Endodermal cell (in vitro differentiated cells): ENCODE data around the gene ARHGAP44. TPM values are rescaled to one million over a fixed set of nuclear protein-coding genes. Genes with fewer than 3 reads are reported as not detected.

Source experiments
- DNase-seq: peaks from one replicate; pipeline ENCODE4 v3.0.0-alpha.2; 2017
- H3K27ac ChIP-seq: 2 replicates; pipeline ENCODE4 v1.5.1; 2013; ENCODE audit warnings: mild to moderate bottlenecking, low read depth, low read length, moderate library complexity
- H3K27me3 ChIP-seq: 2 replicates; pipeline ENCODE4 v1.6.1; 2013; ENCODE audit warnings: mild to moderate bottlenecking, low read length, moderate library complexity; ENCODE audit not compliant: insufficient read depth, control insufficient read depth, poor library complexity, severe bottlenecking
- H3K36me3 ChIP-seq: 2 replicates; pipeline ENCODE4 v1.7.0; 2013; ENCODE audit warnings: mild to moderate bottlenecking, low read length, moderate library complexity; ENCODE audit not compliant: control insufficient read depth, insufficient read depth
- H3K4me1 ChIP-seq: one replicate; pipeline ENCODE4 v1.7.0; 2013; ENCODE audit warnings: low read length; ENCODE audit not compliant: control insufficient read depth, insufficient read depth
- H3K4me3 ChIP-seq: 2 replicates; pipeline ENCODE4 v1.5.1; 2013; ENCODE audit warnings: mild to moderate bottlenecking, low read length, moderate library complexity
- H3K9ac ChIP-seq: 2 replicates; pipeline ENCODE4 v1.6.1; 2013; ENCODE audit warnings: mild to moderate bottlenecking, low read length, moderate library complexity; ENCODE audit not compliant: poor library complexity, severe bottlenecking; ENCODE audit errors: extremely low read depth
- H3K9me3 ChIP-seq: 2 replicates; pipeline ENCODE4 v1.6.1; 2013; ENCODE audit warnings: mild to moderate bottlenecking, low read length, moderate library complexity; ENCODE audit not compliant: control insufficient read depth
- H3K27ac Mint-ChIP-seq: 2 replicates; pipeline ENCODE4 v1.8.0; 2020; ENCODE audit warnings: mixed read lengths
- H3K27me3 Mint-ChIP-seq: 2 replicates; pipeline ENCODE4 v1.8.0; 2021; ENCODE audit warnings: mild to moderate bottlenecking, mixed read lengths; ENCODE audit not compliant: insufficient read depth
- H3K36me3 Mint-ChIP-seq: 2 replicates; pipeline ENCODE4 v1.8.0; 2020; ENCODE audit warnings: low read depth, mixed read lengths
- H3K4me1 Mint-ChIP-seq: 2 replicates; pipeline ENCODE4 v1.8.0; 2020; ENCODE audit warnings: mixed read lengths
- H3K4me3 Mint-ChIP-seq: 2 replicates; pipeline ENCODE4 v1.8.0; 2020; ENCODE audit warnings: mild to moderate bottlenecking, moderate library complexity, mixed read lengths
- H3K9me3 Mint-ChIP-seq: 2 replicates; pipeline ENCODE4 v1.8.0; 2020; ENCODE audit warnings: mild to moderate bottlenecking, mixed read lengths
- WGBS, 2 experiments: methylation state at CpG; one replicate each; pipeline versions ENCODE4 v1.1.5 to v1.1.7; 2013; ENCODE audit warnings: missing lambda C conversion rate in 2 of 2, mixed read lengths in 1 of 2; ENCODE audit not compliant: insufficient coverage in 1 of 2, insufficient read length in 1 of 2; 5-methylcytosine and 5-hydroxymethylcytosine counted together
- total RNA-seq, 2 donors: library from RNA; stranded (reverse); fragmentation: NEBNext Ultra II Directional in 1 of 2; extraction: Animal tissue kit (Norgen Biotek cat#: 25700) in 1 of 2; gene quantifications; 2 replicates in 1 of 2; 3 replicates in 1 of 2; pipeline ENCODE4 v1.2.1, GENCODE V29; 2021
- TF ChIP-seq, protein P1 (sequence below): fragments of 200-600 bp; sonication (generic); conservative IDR thresholded peaks from 2 replicates; pipeline ENCODE4 v1.5.0; 2021; ENCODE audit warnings: antibody characterized with exemption, mild to moderate bottlenecking

ARHGAP44 gene
- total RNA-seq, 2 donors from 2014 or later: 14.2 to 21.9 TPM

GRCh38 chr17:12808723-12809122 is 19.4 kb downstream of the ARHGAP44 start:
- no peaks in the 10 kb centered on the region for H3K4me1 ChIP-seq
- no peaks in the 10 kb centered on the region for H3K36me3 ChIP-seq
- H3K27ac ChIP-seq: no peak overlapping the region
- peaks cover 43% of the 10 kb centered on the region for H3K9me3 Mint-ChIP-seq
- peaks cover 33% of the 10 kb centered on the region for H3K9me3 ChIP-seq
- no peak overlapping the region for H3K9ac ChIP-seq
- H3K4me3 ChIP-seq: peak overlapping the region; percentile 44
- peaks cover 27% of the 10 kb centered on the region for H3K36me3 Mint-ChIP-seq
- no peaks in the 10 kb centered on the region for H3K27me3 ChIP-seq
- TF ChIP-seq, protein P1, sequence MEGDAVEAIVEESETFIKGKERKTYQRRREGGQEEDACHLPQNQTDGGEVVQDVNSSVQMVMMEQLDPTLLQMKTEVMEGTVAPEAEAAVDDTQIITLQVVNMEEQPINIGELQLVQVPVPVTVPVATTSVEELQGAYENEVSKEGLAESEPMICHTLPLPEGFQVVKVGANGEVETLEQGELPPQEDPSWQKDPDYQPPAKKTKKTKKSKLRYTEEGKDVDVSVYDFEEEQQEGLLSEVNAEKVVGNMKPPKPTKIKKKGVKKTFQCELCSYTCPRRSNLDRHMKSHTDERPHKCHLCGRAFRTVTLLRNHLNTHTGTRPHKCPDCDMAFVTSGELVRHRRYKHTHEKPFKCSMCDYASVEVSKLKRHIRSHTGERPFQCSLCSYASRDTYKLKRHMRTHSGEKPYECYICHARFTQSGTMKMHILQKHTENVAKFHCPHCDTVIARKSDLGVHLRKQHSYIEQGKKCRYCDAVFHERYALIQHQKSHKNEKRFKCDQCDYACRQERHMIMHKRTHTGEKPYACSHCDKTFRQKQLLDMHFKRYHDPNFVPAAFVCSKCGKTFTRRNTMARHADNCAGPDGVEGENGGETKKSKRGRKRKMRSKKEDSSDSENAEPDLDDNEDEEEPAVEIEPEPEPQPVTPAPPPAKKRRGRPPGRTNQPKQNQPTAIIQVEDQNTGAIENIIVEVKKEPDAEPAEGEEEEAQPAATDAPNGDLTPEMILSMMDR: no peak
- no peak for DNase-seq
- WGBS, 2 experiments: 95 to 96% methylated on average over 3 of the region's 3 CpGs
- no peak overlapping the region for H3K4me3 Mint-ChIP-seq
- no peaks in the 10 kb centered on the region for H3K27me3 Mint-ChIP-seq
- no peaks in the 10 kb centered on the region for H3K4me1 Mint-ChIP-seq
- no peak overlapping the region for H3K27ac Mint-ChIP-seq

DNA sequence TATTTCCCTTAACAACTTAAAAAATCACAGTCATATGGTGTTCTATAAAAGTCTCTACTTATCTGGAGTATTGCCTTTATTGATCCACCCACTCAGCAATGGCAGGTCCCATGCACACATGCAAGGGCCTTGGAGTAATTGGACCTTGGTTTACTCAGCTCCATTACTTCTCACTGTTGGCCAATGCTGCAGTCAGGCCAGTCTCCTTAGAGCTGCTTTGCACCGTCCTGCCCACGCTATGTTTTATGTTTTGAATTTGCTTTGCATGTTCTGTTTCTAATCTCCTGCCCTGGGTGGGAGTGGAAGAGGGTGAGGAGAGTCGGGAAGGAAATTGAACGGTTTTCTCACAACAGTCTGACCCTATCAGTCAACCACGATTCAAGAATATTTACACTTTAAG is 23.6 kb downstream of the ARHGAP44 start:
- no peak overlapping the region for H3K9ac ChIP-seq
- no peaks in the 10 kb centered on the region for H3K4me1 ChIP-seq
- TF ChIP-seq, protein P1: no peak
- peaks cover 25% of the 10 kb centered on the region for H3K9me3 Mint-ChIP-seq
- H3K27ac Mint-ChIP-seq: no peak overlapping the region
- H3K4me3 ChIP-seq: no peak overlapping the region
- H3K36me3 Mint-ChIP-seq: peaks cover 15% of the 10 kb centered on the region
- DNase-seq: no peak
- H3K27me3 ChIP-seq: no peaks in the 10 kb centered on the region
- H3K36me3 ChIP-seq: no peaks in the 10 kb centered on the region
- peaks cover 19% of the 10 kb centered on the region for H3K9me3 ChIP-seq
- H3K27me3 Mint-ChIP-seq: no peaks in the 10 kb centered on the region
- H3K27ac ChIP-seq: no peak overlapping the region
- no peak overlapping the region for H3K4me3 Mint-ChIP-seq
- H3K4me1 Mint-ChIP-seq: no peaks in the 10 kb centered on the region
- WGBS, 2 experiments: 89% methylated on average over 4 of the region's 5 CpGs; no CpG with 5 or more reads in 1 of the 2 experiments

DNA sequence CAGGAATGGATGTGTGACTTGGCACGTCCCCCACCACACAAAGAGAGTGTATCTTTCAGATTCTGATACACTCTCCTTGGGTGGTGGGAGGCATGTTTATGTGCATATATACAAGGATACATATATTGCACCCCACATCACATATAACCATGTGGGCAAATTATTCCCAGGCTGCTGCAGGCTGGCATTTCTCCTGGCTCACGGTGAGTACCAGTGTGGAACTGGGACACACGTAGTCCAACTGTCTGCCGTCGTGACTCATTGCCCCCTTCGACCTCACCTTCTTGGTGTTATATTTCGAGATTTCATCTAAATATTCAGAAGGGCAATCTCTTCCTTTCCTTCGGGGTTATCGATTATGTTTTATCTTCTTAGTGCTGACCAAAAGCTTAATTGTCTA is 24.4 kb downstream of the ARHGAP44 start:
- Mint-ChIP-seq H3K27me3 (no peaks in the 10 kb centered on the region), H3K27ac (no peak overlapping the region), H3K36me3 (peaks cover 11% of the 10 kb centered on the region), H3K4me3 (no peak overlapping the region), H3K4me1 (no peaks in the 10 kb centered on the region), H3K9me3 (peaks cover 17% of the 10 kb centered on the region)
- DNase-seq: no peak
- no peak overlapping the region for H3K9ac ChIP-seq
- no peaks in the 10 kb centered on the region for H3K36me3 ChIP-seq
- peaks cover 16% of the 10 kb centered on the region for H3K9me3 ChIP-seq
- TF ChIP-seq, protein P1: no peak
- no peak overlapping the region for H3K27ac ChIP-seq
- 93 to 99% methylated on average over 7 to 9 of the region's 9 CpGs for WGBS, 2 experiments
- H3K27me3 ChIP-seq: no peaks in the 10 kb centered on the region
- no peaks in the 10 kb centered on the region for H3K4me1 ChIP-seq
- no peak overlapping the region for H3K4me3 ChIP-seq
